ENCODE results near the gene DUSP10.

DNA sequence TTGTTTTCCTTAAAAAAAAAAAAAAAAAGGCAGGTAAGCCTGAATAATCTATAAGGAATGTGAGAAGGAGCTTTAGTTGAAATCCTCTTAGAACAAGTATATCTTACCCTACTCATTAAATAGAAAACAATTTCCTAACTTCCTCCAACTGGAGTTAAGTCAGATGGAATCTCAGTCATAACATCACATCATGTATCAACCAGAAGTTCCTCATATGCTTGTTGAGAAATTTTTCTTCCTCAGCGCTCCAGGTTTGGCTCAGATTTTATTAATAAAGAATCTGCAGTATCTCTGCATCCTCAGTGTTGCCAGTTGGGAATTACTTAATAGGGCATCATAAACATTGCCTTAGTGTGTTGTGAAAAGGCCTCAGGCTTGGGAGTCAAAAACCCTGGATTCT is 37.6 kb downstream of the DUSP10 start:
- TF ChIP-seq, protein P1, sequence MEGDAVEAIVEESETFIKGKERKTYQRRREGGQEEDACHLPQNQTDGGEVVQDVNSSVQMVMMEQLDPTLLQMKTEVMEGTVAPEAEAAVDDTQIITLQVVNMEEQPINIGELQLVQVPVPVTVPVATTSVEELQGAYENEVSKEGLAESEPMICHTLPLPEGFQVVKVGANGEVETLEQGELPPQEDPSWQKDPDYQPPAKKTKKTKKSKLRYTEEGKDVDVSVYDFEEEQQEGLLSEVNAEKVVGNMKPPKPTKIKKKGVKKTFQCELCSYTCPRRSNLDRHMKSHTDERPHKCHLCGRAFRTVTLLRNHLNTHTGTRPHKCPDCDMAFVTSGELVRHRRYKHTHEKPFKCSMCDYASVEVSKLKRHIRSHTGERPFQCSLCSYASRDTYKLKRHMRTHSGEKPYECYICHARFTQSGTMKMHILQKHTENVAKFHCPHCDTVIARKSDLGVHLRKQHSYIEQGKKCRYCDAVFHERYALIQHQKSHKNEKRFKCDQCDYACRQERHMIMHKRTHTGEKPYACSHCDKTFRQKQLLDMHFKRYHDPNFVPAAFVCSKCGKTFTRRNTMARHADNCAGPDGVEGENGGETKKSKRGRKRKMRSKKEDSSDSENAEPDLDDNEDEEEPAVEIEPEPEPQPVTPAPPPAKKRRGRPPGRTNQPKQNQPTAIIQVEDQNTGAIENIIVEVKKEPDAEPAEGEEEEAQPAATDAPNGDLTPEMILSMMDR (IDR thresholded peaks at IDR 0.05; ENCODE audit: low read length): no peak
- no peak for TF ChIP-seq EZH2 (IDR thresholded peaks at IDR 0.05; ENCODE audit: borderline replicate concordance, low read length)

All from OCI-LY1 (cell line).